Upper lobe of right lung (tissue), 1 donor: ENCODE data around the gene PPP2CA. TPM values are rescaled to one million over a fixed set of nuclear protein-coding genes. Genes with fewer than 3 reads are reported as not detected.
"Not testable (repeated sequence)": the region's sequence is repeated elsewhere in the genome, so short reads cannot be mapped to it uniquely, and the experiment has no call there.

ENCODE experiments used
- ATAC-seq: fragments of 200-7000 bp; cut with Tn5 transposase; one replicate; pipeline ENCODE4 v1.9.1; 2020; ENCODE audit warnings: mild to moderate bottlenecking, moderate library complexity
- DNase-seq: peaks from one replicate; pipeline ENCODE4 v3.0.0-alpha.2; 2020
- H3K27ac ChIP-seq: fragments of 200-600 bp; one replicate; pipeline ENCODE4 v1.8.0; 2022
- H3K27me3 ChIP-seq: fragments of 200-600 bp; one replicate; pipeline ENCODE4 v1.8.0; 2022; ENCODE audit warnings: mild to moderate bottlenecking
- H3K36me3 ChIP-seq: fragments of 200-600 bp; one replicate; pipeline ENCODE4 v1.8.0; 2022
- H3K4me1 ChIP-seq: fragments of 200-600 bp; one replicate; pipeline ENCODE4 v1.8.0; 2022
- H3K4me3 ChIP-seq: fragments of 200-600 bp; one replicate; pipeline ENCODE4 v1.8.0; 2022; ENCODE audit warnings: mild to moderate bottlenecking
- H3K9me3 ChIP-seq: fragments of 200-600 bp; one replicate; pipeline ENCODE4 v1.8.0; 2022
- intact Hi-C: fragments of 100-400 bp; cut with DNase I; formaldehyde crosslinking; loops from one replicate; pipeline ENCODE4 v1.11.0; 2022
- total RNA-seq: library from RNA; stranded (reverse); fragmentation: NEBNext Ultra II Directional; extraction: Animal tissue kit (Norgen Biotek cat#: 25700); gene quantifications from one replicate; pipeline ENCODE4 v1.2.1, GENCODE V29; 2021
- TF ChIP-seq, protein P1 (sequence below): fragments of 200-600 bp; IDR thresholded peaks from one replicate; pipeline ENCODE4 v1.8.0; 2022; ENCODE audit warnings: antibody characterized with exemption
- donor health status: DM: no; HTN: yes; CAD: no; lungs with severe emphysema.

The PPP2CA gene
- total RNA-seq, 1 donor from 2014 or later, result 108 TPM

DNA sequence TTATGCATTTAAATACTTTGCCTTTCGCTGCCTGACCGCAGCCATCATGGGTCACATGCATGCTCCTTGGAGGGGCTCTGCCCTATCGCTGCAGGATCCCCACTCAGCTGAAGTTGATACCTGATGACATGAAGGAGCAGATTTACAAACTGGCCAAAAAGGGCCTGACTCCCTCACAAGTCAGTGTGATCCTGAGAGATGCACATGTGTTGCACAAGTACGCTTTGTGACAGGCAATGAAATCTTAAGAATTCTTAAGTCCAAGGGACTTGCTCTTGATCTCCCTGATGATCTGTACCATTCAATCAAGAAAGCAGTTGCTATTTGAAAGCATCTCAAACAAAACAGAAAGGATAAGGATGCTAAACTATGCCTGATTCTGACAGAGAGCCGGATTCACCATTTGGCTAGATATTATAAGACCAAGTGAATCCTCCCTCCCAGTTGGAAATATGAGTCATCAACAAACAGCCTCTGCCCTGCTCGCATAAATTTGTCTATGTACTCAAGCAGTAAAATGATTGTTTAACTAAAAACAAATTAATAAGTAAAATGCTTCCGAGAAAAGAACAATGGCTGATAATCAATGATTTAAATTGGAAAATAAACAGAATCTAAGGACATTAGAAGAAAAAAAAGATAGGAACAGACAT lies 41.6 kb upstream of the PPP2CA start:
- no peak for ATAC-seq
- H3K27ac ChIP-seq, result no peak overlapping the region
- no peaks in the 10 kb centered on the region for H3K4me1 ChIP-seq
- no peaks in the 10 kb centered on the region for H3K36me3 ChIP-seq
- intact Hi-C loops, result no loop called here
- TF ChIP-seq, protein P1, sequence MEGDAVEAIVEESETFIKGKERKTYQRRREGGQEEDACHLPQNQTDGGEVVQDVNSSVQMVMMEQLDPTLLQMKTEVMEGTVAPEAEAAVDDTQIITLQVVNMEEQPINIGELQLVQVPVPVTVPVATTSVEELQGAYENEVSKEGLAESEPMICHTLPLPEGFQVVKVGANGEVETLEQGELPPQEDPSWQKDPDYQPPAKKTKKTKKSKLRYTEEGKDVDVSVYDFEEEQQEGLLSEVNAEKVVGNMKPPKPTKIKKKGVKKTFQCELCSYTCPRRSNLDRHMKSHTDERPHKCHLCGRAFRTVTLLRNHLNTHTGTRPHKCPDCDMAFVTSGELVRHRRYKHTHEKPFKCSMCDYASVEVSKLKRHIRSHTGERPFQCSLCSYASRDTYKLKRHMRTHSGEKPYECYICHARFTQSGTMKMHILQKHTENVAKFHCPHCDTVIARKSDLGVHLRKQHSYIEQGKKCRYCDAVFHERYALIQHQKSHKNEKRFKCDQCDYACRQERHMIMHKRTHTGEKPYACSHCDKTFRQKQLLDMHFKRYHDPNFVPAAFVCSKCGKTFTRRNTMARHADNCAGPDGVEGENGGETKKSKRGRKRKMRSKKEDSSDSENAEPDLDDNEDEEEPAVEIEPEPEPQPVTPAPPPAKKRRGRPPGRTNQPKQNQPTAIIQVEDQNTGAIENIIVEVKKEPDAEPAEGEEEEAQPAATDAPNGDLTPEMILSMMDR, result no peak
- no peaks in the 10 kb centered on the region for H3K27me3 ChIP-seq
- no peak for DNase-seq
- no peaks in the 10 kb centered on the region for H3K9me3 ChIP-seq
- H3K4me3 ChIP-seq, result no peak overlapping the region

DNA sequence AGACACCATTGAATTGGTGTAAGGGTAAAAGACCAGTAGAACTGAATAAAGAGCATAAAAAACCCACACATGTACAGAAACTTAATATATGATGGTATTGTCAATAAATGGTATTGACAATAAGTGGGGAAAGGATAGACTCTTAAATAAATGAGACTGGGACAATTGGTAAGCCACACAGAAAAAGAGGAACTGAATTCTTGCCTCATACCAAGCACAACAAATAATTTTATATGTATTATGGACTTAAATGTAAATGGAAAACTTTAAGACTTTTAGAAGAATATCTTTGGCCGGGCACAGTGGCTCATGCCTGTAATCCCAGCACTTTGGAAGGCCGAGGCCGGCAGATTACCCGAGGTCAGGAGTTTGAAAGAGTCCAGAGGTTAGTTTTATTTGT lies 37.9 kb upstream of the PPP2CA start:
- Histone ChIP-seq H3K27me3 (no peaks in the 10 kb centered on the region), H3K27ac (no peak overlapping the region), H3K9me3 (no peaks in the 10 kb centered on the region), H3K36me3 (no peaks in the 10 kb centered on the region), H3K4me1 (no peaks in the 10 kb centered on the region), H3K4me3 (no peak overlapping the region)
- DNase-seq, result no peak
- TF ChIP-seq, protein P1, result no peak
- ATAC-seq, result no peak
- intact Hi-C loops, result no loop called here

DNA sequence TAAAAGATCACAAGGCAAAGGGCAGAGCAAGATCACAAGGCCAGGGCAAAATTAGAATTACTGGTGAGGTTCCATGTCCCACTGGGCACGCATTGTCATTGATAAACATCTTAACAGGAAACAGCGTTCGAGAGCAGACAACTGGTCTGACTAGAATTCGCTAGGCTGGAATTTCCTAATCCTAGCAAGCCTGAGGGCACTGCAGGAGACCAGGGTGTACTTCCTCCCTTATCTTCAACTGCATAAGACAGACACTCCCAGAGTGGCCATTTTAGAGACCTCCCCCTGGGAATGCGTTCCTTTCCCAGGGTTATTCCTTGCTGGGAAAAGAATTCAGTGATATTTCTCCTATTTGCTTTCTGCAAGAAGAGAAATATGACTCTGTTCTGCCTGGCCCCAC lies 36.8 kb upstream of the PPP2CA start:
- H3K4me1 ChIP-seq, intact Hi-C loops, H3K4me3 ChIP-seq, H3K9me3 ChIP-seq, H3K27ac ChIP-seq, DNase-seq, H3K27me3 ChIP-seq, ATAC-seq, H3K36me3 ChIP-seq: not testable (repeated sequence)

DNA sequence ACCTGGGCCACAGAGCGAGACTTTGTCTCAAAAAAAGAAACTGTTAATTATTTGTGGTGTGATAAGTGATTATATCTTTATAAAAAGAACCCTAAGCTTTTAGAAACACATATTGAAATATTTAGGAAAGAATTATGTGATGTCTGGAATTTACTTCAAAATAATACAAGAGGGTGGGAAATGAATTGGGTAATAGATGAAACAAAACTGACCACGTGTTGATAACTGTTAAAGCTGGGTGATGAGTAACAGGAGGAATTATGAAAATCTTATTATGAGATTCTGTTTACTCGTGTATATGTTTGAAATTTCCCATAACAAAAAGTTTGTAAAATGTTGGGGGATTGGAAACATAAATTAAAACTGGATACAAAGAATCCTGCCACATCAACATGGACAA lies 33.0 kb upstream of the PPP2CA start:
- H3K9me3 ChIP-seq, result no peaks in the 10 kb centered on the region
- no peak for DNase-seq
- H3K4me3 ChIP-seq, result no peak overlapping the region
- no peak overlapping the region for H3K27ac ChIP-seq
- no peak for ATAC-seq
- TF ChIP-seq, protein P1, result no peak
- H3K27me3 ChIP-seq, result no peaks in the 10 kb centered on the region
- H3K36me3 ChIP-seq, result no peaks in the 10 kb centered on the region
- no peaks in the 10 kb centered on the region for H3K4me1 ChIP-seq
- intact Hi-C loops, result no loop called here

DNA sequence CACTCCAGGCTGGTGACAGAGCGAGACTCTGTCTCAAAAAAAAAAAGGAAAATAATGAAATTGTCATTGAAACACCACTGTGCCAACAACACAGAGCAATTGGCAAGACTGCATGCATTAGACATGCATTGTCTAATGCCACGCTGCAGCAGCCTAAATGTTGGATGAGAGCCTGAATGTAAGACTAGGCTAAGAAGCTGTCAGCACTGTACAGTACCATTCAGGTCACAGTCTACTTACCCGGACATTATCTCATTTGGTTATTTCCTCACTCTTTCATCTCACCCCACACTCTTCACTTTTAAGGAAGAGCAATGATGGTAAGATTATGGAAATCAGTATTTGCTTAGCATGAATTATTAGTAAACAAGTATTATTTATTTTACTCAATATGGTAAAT lies 31.3 kb upstream of the PPP2CA start:
- DNase-seq (no peak), ATAC-seq (no peak)
- no peaks in the 10 kb centered on the region for H3K4me1 ChIP-seq
- no peak overlapping the region for H3K27ac ChIP-seq
- H3K9me3 ChIP-seq, result no peaks in the 10 kb centered on the region
- intact Hi-C loops, result no loop called here
- H3K4me3 ChIP-seq, result no peak overlapping the region
- no peaks in the 10 kb centered on the region for H3K27me3 ChIP-seq
- TF ChIP-seq, protein P1, result no peak
- no peaks in the 10 kb centered on the region for H3K36me3 ChIP-seq

DNA sequence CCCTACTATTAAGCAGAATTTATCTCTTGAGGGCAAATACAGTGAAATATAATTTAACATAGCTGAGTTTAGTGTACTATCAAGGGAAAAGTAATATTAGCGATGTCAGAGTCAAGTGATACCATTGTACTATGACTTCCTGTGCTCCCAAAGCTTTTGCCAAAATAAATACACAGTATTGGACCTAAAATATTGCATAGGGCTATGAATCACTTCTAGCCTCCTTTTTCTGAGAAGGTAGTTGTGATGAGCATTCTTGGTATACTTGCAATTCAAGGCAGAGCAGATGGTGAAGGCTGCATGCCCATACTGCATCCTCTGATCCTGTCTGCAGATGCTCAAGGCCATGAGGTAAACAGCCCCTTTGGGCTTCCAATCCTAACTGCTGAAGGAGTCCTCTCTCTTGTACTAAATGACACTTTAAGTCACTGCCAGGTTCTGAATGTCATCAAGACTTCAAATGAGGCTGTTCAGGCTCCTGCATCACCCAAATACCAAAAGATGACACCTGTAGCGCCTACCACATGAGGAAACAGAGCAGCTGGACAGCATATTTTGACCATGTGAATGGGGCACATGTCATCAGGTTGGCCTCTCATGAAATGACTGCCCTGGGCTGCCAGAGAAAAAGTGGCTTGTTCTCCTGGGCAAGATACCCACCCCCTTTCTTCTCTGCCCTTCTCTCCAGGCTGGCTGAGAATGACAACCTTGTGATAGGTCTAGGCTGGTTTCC lies 29.7 kb upstream of the PPP2CA start:
- intact Hi-C loops, result no loop called here
- DNase-seq (no peak), ATAC-seq (peak; percentile 67)
- no peaks in the 10 kb centered on the region for H3K36me3 ChIP-seq
- TF ChIP-seq, protein P1, result no peak
- no peaks in the 10 kb centered on the region for H3K9me3 ChIP-seq
- no peak overlapping the region for H3K27ac ChIP-seq
- no peaks in the 10 kb centered on the region for H3K4me1 ChIP-seq
- no peak overlapping the region for H3K4me3 ChIP-seq
- no peaks in the 10 kb centered on the region for H3K27me3 ChIP-seq

DNA sequence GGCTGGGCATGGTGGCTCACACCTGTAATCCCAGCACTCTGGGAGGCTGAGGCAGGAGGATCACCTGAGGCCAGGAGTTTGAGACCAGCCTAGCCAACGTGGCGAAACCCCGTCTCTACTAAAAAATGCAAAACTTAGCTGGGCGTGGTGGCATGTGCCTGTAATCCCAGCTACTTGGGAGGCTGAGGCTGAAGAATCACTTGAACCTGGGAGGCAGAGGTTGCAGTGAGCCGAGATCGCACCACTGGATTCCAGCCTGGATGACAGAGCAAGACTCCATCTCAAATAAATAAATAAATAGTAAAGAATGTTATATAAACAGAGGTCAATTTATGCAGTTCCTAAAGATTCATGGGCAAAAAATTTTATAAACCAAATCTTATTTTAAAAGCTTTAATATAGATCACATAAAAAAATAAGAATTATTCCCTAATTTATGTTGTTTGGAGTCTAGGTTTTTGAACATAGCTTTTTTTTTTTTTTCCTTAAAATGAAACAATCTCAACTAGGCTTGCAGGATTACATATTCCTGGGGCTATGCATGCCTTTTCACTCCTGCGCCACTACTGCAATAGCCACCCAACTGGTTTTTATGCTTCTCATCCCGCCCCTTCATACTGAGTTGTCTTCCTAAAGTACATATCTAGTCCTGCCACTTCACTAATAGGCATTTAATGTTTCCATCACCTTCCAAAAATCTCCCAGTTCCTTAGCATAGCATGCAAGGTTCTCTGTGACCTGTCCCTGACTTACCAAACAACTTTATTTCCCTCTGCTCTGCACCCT lies 27.7 kb upstream of the PPP2CA start:
- H3K36me3 ChIP-seq, H3K4me3 ChIP-seq, H3K27ac ChIP-seq, H3K4me1 ChIP-seq, H3K27me3 ChIP-seq, H3K9me3 ChIP-seq, intact Hi-C loops, ATAC-seq, DNase-seq: not testable (repeated sequence)
